Stimulated activated CD4-positive, alpha-beta T cell treated with anti-CD3 and anti-CD28 coated beads, Interleukin-2, amount 100 ng/mL, for 4 hours (primary cell): ENCODE results near the gene RGMA.
"Not testable (repeated sequence)": the region's sequence is repeated elsewhere in the genome, so short reads cannot be mapped to it uniquely, and the experiment has no call there.

Experiments used
- DNase-seq: peaks from one replicate; pipeline ENCODE4 v3.0.0-alpha.2; 2020; ENCODE audit warnings: low read depth

Gene RGMA

GRCh38 chr15:93034512-93034911 is 54.5 kb downstream of the RGMA start:
- DNase-seq = no peak

- no peak for DNase-seq
Observed at GRCh38 chr15:93033434-93034045, 55.5 kb downstream of the RGMA start.

GRCh38 chr15:93032515-93033206 is 56.4 kb downstream of the RGMA start:
- DNase-seq = not testable (repeated sequence)

- DNase-seq = not testable (repeated sequence)
Observed at GRCh38 chr15:93031557-93032384, 57.2 kb downstream of the RGMA start.

- DNase-seq = no peak
Observed at GRCh38 chr15:93031103-93031464, 57.9 kb downstream of the RGMA start.

GRCh38 chr15:93030430-93031102 is 58.4 kb downstream of the RGMA start:
- peak; percentile 35 for DNase-seq

- no peak for DNase-seq
Observed at GRCh38 chr15:93029836-93030429, 59.1 kb downstream of the RGMA start.

- DNase-seq = no peak
Observed at GRCh38 chr15:93029214-93029835, 59.7 kb downstream of the RGMA start.

- no peak for DNase-seq
Observed at GRCh38 chr15:93028632-93029213, 60.3 kb downstream of the RGMA start.

GRCh38 chr15:93028111-93028631 is 60.8 kb downstream of the RGMA start:
- no peak for DNase-seq

GRCh38 chr15:93027413-93027812 is 61.6 kb downstream of the RGMA start:
- DNase-seq = no peak

GRCh38 chr15:93026380-93026817 is 62.6 kb downstream of the RGMA start:
- no peak for DNase-seq

GRCh38 chr15:93025625-93025982 is 63.4 kb downstream of the RGMA start:
- DNase-seq = no peak

GRCh38 chr15:93024716-93025624 is 64.0 kb downstream of the RGMA start:
- DNase-seq = no peak

GRCh38 chr15:93024293-93024692 is 64.7 kb downstream of the RGMA start:
- DNase-seq = no peak

GRCh38 chr15:93020976-93021772 is 67.8 kb downstream of the RGMA start:
- no peak for DNase-seq

GRCh38 chr15:93019971-93020370 is 69.0 kb downstream of the RGMA start:
- no peak for DNase-seq

GRCh38 chr15:93019090-93019489 is 69.9 kb downstream of the RGMA start:
- DNase-seq = no peak

- DNase-seq = no peak
Observed at GRCh38 chr15:93018574-93018973, 70.4 kb downstream of the RGMA start.
